GM12878 (cell line): ENCODE data around the gene PRMT7. TPM values are rescaled to one million over a fixed set of nuclear protein-coding genes. Genes with fewer than 3 reads are reported as not detected.

ENCODE experiments used
- ATAC-seq: fragments of 200-7000 bp; cut with Tn5 transposase; 3 replicates; pipeline ENCODE4 v1.9.1; 2020; ENCODE audit warnings: mild to moderate bottlenecking, moderate library complexity
- BruUV-seq: library from RNA; stranded (reverse); fragments of 400-500 nt; replicated peaks from 2 replicates; lab custom pipeline; 2021; lab: Mats Ljungman, UMichigan
- CTCF ChIA-PET: fragments of 300-600 bp; sonication (Branson Sonifier 250); formaldehyde crosslinking; extraction: SDS; loops from one replicate; lab custom pipeline; 2021; ENCODE audit warnings: inconsistent platforms; lab: Yijun Ruan, JAX
- POLR2A ChIA-PET: fragments of 350-600 bp; formaldehyde crosslinking; extraction: SDS; loops from one replicate; lab custom pipeline; 2021; ENCODE audit warnings: inconsistent platforms; lab: Charles Lee
- RAD21 ChIA-PET: fragments of 300-600 bp; sonication (Branson Sonifier 250); formaldehyde crosslinking; loops from one replicate; lab custom pipeline; 2023; ENCODE audit warnings: antibody characterized with exemption; ENCODE audit not compliant: unreplicated experiment; lab: Charles Lee
- SMC1A ChIA-PET: fragments of 300-600 bp; sonication (Branson Sonifier 250); formaldehyde crosslinking; loops from one replicate; lab custom pipeline; 2023; ENCODE audit not compliant: unreplicated experiment, uncharacterized antibody; lab: Charles Lee
- DNase-seq: peaks from one replicate; pipeline ENCODE4 v3.0.0-alpha.2; 2011; ENCODE audit warnings: low read depth, low spot score
- FAIRE-seq: peaks from 3 replicates; lab custom pipeline; 2011; peaks lifted over from hg19 to GRCh38; lab: Jason Lieb, UNC
- H2AFZ ChIP-seq: 2 replicates; pipeline ENCODE4 v1.6.0; 2011; ENCODE audit warnings: low read depth, low read length, control low read depth; ENCODE audit not compliant: control insufficient read depth
- H3K27ac ChIP-seq: 2 replicates; pipeline ENCODE4 v1.5.1; 2011; ENCODE audit warnings: control low read depth; ENCODE audit not compliant: control insufficient read depth, insufficient read depth
- H3K27me3 ChIP-seq, 2 experiments: replicated peaks in 1 of 2; 2 replicates each; pipeline versions ENCODE4 v1.6.0 to v1.6.1; 2011; ENCODE audit warnings: low read length in 1 of 2; ENCODE audit not compliant: control insufficient read depth in 2 of 2, insufficient read depth in 2 of 2
- H3K36me3 ChIP-seq, 2 experiments: 2 replicates each; pipeline ENCODE4 v1.5.1; 2011; ENCODE audit warnings: low read length in 1 of 2; ENCODE audit not compliant: control insufficient read depth in 2 of 2, insufficient read depth in 2 of 2
- H3K4me1 ChIP-seq: 2 replicates; pipeline ENCODE4 v1.6.1; 2011; ENCODE audit warnings: mild to moderate bottlenecking, low read length, moderate library complexity, mixed read lengths; ENCODE audit not compliant: control insufficient read depth, insufficient read depth
- H3K4me2 ChIP-seq: 2 replicates; pipeline ENCODE4 v1.6.0; 2011; ENCODE audit warnings: control low read depth; ENCODE audit not compliant: control insufficient read depth, insufficient read depth
- H3K4me3 ChIP-seq: fragments of 200-600 bp; sonication (generic); 2 replicates; pipeline ENCODE4 v1.5.1; 2016
- H3K79me2 ChIP-seq: 2 replicates; pipeline ENCODE4 v1.6.0; 2011; ENCODE audit warnings: low read length; ENCODE audit not compliant: control insufficient read depth, insufficient read depth
- H3K9ac ChIP-seq: 2 replicates; pipeline ENCODE4 v1.8.0; 2011; ENCODE audit warnings: low read length, control low read depth, mixed read lengths; ENCODE audit not compliant: control insufficient read depth, insufficient read depth
- H3K9me3 ChIP-seq: replicated peaks from 3 replicates; pipeline ENCODE4 v1.5.1; 2011; ENCODE audit warnings: mild to moderate bottlenecking, low read length; ENCODE audit not compliant: control insufficient read depth, insufficient read depth
- H4K20me1 ChIP-seq: 2 replicates; pipeline ENCODE4 v1.6.0; 2011; ENCODE audit not compliant: control insufficient read depth, insufficient read depth
- ATF7 ChIP-seq: fragments of 450-650 bp; IDR thresholded peaks from 2 replicates; pipeline ENCODE4 v1.6.1; 2016; ENCODE audit warnings: low read depth, mild to moderate bottlenecking
- FOXK2 ChIP-seq: fragments of 450-650 bp; IDR thresholded peaks from 2 replicates; pipeline ENCODE4 v1.6.1; 2017; ENCODE audit warnings: mild to moderate bottlenecking, moderate library complexity
- HCFC1 ChIP-seq: fragments of 150-350 bp; IDR thresholded peaks from 2 replicates; pipeline ENCODE4 v1.6.1; 2014; ENCODE audit warnings: low read length
- HDAC2 ChIP-seq: fragments of 200-600 bp; sonication (generic); IDR thresholded peaks from 2 replicates; pipeline ENCODE4 v1.6.1; 2017
- IKZF2 ChIP-seq, 2 experiments: fragments of 450-650 bp; IDR thresholded peaks; 2 replicates each; pipeline ENCODE4 v1.6.1; 2017; ENCODE audit warnings: mild to moderate bottlenecking in 2 of 2, moderate library complexity in 2 of 2
- KAT2A ChIP-seq: conservative IDR thresholded peaks from 2 replicates; pipeline ENCODE4 v1.6.1; 2011; ENCODE audit warnings: low read depth, low read length; ENCODE audit not compliant: control insufficient read depth
- NFYA ChIP-seq: IDR thresholded peaks from 2 replicates; pipeline ENCODE4 v1.6.1; 2011; ENCODE audit warnings: low read depth, mild to moderate bottlenecking, low read length, improper control_type of control experiment, borderline replicate concordance
- RBBP5 ChIP-seq: fragments of 200-600 bp; sonication (generic); conservative IDR thresholded peaks from 2 replicates; pipeline ENCODE4 v1.6.1; 2016
- REST ChIP-seq: IDR thresholded peaks from 2 replicates; pipeline ENCODE4 v1.6.1; 2012; ENCODE audit warnings: mild to moderate bottlenecking, low read depth, low read length
- SIX5 ChIP-seq: IDR thresholded peaks from 2 replicates; pipeline ENCODE4 v1.6.1; 2011; ENCODE audit warnings: mild to moderate bottlenecking, low read depth, low read length, moderate library complexity; ENCODE audit not compliant: severe bottlenecking
- SREBF2 ChIP-seq: IDR thresholded peaks from 2 replicates; pipeline ENCODE4 v1.6.1; 2012; ENCODE audit warnings: mild to moderate bottlenecking, low read length
- STAT1 ChIP-seq: fragments of 450-650 bp; conservative IDR thresholded peaks from 2 replicates; pipeline ENCODE4 v1.6.1; 2014; ENCODE audit warnings: antibody characterized with exemption, mild to moderate bottlenecking
- SUPT20H ChIP-seq: IDR thresholded peaks from 2 replicates; pipeline ENCODE4 v1.6.1; 2011; ENCODE audit warnings: low read depth, mild to moderate bottlenecking, low read length, moderate library complexity, borderline replicate concordance; ENCODE audit not compliant: control insufficient read depth
- TCF12 ChIP-seq: IDR thresholded peaks from 2 replicates; pipeline ENCODE4 v1.6.1; 2011; ENCODE audit warnings: low read depth, mild to moderate bottlenecking, low read length
- ZBTB4 ChIP-seq: fragments of 450-650 bp; formaldehyde crosslinking; IDR thresholded peaks from 2 replicates; pipeline ENCODE4 v1.4.0; 2022; ENCODE audit warnings: mild to moderate bottlenecking, moderate library complexity
- ZNF384 ChIP-seq: IDR thresholded peaks from 2 replicates; pipeline ENCODE4 v1.6.1; 2012; ENCODE audit warnings: low read depth, mild to moderate bottlenecking, low read length, improper control_type of control experiment, borderline replicate concordance
- WGBS: methylation state at CpG from one replicate; pipeline ENCODE4 v1.1.6; 2016; ENCODE audit warnings: low lambda C conversion rate; ENCODE audit not compliant: insufficient replicate concordance, insufficient coverage; ENCODE audit errors: missing lambda C conversion rate; 5-methylcytosine and 5-hydroxymethylcytosine counted together
- in situ Hi-C: fragments of 300-500 bp; cut with MboI; formaldehyde crosslinking; loops from 9 replicates; pipeline ENCODE4 v1.14.3; 2018; ENCODE audit warnings: mixed read lengths
- intact Hi-C: fragments of 100-400 bp; cut with micrococcal nuclease; formaldehyde crosslinking; loops from one replicate; pipeline ENCODE4 v1.14.2; 2022; ENCODE audit not compliant: unreplicated experiment
- polyA plus RNA-seq, 11 experiments: library from polyadenylated mRNA; depleted of rRNA in 4 of 11; unstranded in 6 of 11; stranded (reverse) in 5 of 11; fragments of >200 nt; fragmentation: Nextera tagmentation in 4 of 11; fragmentation: Illumina TruSeq in 1 of 11; extraction: Ambion mirVana in 4 of 11; extraction: Trizol in 1 of 11; gene quantifications; 1 replicate in 1 of 11; 2 replicates in 10 of 11; pipeline versions ENCODE4 v1.2.1 to v1.2.3, GENCODE V29; 2011 to 2016; ENCODE audit warnings: inconsistent platforms in 2 of 11, missing spikeins in 2 of 11, low read depth in 1 of 11
- total RNA-seq, 4 experiments: library from RNA; depleted of rRNA in 3 of 4; stranded (reverse); fragments of >200 nt in 3 of 4; fragmentation: Illumina TruSeq in 1 of 4; extraction: Trizol in 1 of 4; gene quantifications; 2 replicates each; pipeline versions ENCODE4 v1.2.1 to v1.2.3, GENCODE V29; 2013 to 2021
- TF ChIP-seq, protein P1 (sequence below): fragments of 450-650 bp; IDR thresholded peaks from 2 replicates; pipeline ENCODE4 v1.6.1; 2014; ENCODE audit warnings: mild to moderate bottlenecking
- TF ChIP-seq, protein P2 (sequence below): IDR thresholded peaks from 2 replicates; pipeline ENCODE4 v1.6.1; 2012; ENCODE audit warnings: low read depth, low read length, improper control_type of control experiment

PRMT7 gene
- total and polyA plus RNA-seq, 10 of the 15 experiments (the other 5 are each of a cell fraction or from before 2014, with no cell fraction given) = 5.1 to 56.1 (median 42.0) TPM

DNA sequence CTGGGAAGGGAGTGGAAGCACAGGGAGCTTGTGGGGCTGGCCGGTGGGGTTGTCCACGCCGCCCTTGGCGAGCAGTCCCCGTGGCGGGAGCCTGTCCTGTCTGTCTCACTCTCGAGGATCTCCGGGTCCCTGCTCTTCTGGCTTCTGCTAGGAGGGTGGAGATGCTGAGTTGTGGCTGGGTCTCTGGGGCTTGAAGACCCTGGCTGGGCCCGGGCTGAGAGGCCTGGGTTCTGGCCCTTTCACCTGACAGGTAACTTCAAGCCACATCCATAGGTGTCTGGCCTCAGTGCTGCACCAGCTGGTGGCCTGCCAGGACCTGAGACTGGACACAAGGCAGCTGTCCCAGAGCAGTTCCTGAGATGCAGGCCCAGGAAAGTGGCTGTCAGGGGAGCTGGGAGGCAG, 46.7 kb downstream of the PRMT7 start:
- ATAC-seq = no peak
- ChIA-PET POLR2A (no interaction called here), SMC1A (interaction anchor here (0.6 kb wide), 1 partner anchor 81 kb away, joined by 3 read pairs; no protein-coding TSS in a partner anchor), RAD21 (interaction anchor here (2.4 kb wide), 1 partner anchor 120 kb away, joined by 6 read pairs; no protein-coding TSS in a partner anchor), CTCF (interaction anchor here (1.0 to 4.6 kb wide), 4 partner anchors 9 to 153 kb away, joined by 3 to 16 read pairs (median 6); no protein-coding TSS in a partner anchor)
- TF ChIP-seq ATF7 (no peak), ZBTB4 (no peak), IKZF2 (IDR thresholded peaks at IDR 0.05) (no peak), FOXK2 (no peak), REST (no peak), TCF12 (no peak), HCFC1 (no peak), STAT1 (no peak), SIX5 (no peak), SUPT20H (no peak), RBBP5 (no peak), ZNF384 (no peak), HDAC2 (no peak), NFYA (no peak), SREBF2 (no peak), KAT2A (no peak)
- TF ChIP-seq, protein P1, sequence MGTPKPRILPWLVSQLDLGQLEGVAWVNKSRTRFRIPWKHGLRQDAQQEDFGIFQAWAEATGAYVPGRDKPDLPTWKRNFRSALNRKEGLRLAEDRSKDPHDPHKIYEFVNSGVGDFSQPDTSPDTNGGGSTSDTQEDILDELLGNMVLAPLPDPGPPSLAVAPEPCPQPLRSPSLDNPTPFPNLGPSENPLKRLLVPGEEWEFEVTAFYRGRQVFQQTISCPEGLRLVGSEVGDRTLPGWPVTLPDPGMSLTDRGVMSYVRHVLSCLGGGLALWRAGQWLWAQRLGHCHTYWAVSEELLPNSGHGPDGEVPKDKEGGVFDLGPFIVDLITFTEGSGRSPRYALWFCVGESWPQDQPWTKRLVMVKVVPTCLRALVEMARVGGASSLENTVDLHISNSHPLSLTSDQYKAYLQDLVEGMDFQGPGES = no peak
- TF ChIP-seq, protein P2, sequence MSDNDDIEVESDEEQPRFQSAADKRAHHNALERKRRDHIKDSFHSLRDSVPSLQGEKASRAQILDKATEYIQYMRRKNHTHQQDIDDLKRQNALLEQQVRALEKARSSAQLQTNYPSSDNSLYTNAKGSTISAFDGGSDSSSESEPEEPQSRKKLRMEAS = no peak
- Histone ChIP-seq H4K20me1 (no peaks in the 10 kb centered on the region), H3K4me3 (no peak overlapping the region), H3K27ac (no peak overlapping the region), H3K79me2 (no peaks in the 10 kb centered on the region), H3K36me3 (peaks cover 23 to 38% of the 10 kb centered on the region in 2 experiments), H3K4me2 (no peak overlapping the region), H3K9ac (no peak overlapping the region), H3K9me3 (no peaks in the 10 kb centered on the region), H2AFZ (no peak overlapping the region), H3K4me1 (peaks cover 23% of the 10 kb centered on the region), H3K27me3 (no peaks in the 10 kb centered on the region)
- WGBS = 98% methylated on average over 9 of the region's 9 CpGs
- no TSS peak for BruUV-seq
- in situ Hi-C loops (no loop called here), intact Hi-C loops (no loop called here)
- no peak for FAIRE-seq
- no peak for DNase-seq
